ENCODE results near the gene RGS7.

DNA sequence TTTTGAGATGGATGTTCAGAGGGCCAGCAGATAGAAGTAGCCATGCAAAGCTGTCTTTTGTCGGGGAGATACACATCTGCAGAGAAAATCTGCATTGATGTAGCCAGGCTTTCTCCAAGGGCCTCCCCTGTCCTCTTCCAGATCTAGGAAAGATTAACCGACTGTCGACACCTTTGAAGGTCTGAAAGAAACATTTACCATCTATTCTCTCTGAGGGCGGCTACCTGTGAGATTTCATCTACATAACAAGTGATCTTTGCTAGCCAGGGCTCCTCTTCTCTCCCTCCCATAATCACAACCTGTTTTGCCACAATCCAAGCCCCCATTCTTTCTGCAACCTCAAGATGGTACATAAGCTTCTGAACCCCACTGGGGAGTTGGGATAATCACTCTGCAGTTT, 193.6 kb downstream of the RGS7 start:
- TF ChIP-seq, protein P1, sequence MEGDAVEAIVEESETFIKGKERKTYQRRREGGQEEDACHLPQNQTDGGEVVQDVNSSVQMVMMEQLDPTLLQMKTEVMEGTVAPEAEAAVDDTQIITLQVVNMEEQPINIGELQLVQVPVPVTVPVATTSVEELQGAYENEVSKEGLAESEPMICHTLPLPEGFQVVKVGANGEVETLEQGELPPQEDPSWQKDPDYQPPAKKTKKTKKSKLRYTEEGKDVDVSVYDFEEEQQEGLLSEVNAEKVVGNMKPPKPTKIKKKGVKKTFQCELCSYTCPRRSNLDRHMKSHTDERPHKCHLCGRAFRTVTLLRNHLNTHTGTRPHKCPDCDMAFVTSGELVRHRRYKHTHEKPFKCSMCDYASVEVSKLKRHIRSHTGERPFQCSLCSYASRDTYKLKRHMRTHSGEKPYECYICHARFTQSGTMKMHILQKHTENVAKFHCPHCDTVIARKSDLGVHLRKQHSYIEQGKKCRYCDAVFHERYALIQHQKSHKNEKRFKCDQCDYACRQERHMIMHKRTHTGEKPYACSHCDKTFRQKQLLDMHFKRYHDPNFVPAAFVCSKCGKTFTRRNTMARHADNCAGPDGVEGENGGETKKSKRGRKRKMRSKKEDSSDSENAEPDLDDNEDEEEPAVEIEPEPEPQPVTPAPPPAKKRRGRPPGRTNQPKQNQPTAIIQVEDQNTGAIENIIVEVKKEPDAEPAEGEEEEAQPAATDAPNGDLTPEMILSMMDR (IDR thresholded peaks at IDR 0.05; ENCODE audit: low read depth, low read length) = no peak
- TF ChIP-seq, protein P2, sequence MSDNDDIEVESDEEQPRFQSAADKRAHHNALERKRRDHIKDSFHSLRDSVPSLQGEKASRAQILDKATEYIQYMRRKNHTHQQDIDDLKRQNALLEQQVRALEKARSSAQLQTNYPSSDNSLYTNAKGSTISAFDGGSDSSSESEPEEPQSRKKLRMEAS (IDR thresholded peaks at IDR 0.05; ENCODE audit: low read depth, low read length) = no peak
